ENCODE results near the gene CDH13. TPM values are rescaled to one million over a fixed set of nuclear protein-coding genes. Genes with fewer than 3 reads are reported as not detected.

CDH13 gene
- total and polyA plus RNA-seq, 9 of the 15 experiments (the other 6 are each of a cell fraction or from before 2014, with no cell fraction given) = 0.03 TPM; not detected in 8

DNA sequence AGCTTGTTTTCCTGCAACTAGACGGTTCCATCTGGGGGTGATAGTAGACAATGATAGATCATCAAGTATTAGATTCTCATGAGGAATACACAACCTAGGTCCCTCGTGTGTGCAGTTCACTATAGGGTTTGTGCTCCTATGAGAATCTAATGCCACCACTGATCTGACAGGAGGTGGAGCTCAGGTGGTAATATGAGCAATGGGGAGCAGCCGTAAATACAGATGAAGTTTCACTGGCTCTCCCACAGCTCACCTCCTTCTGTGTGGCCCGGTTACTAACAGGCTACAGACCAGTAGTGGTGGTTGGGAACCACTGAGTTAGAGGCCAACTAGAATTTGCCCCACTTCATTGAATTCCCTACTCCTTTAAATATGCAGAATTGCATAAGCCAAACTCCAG, 1033.5 kb downstream of the CDH13 start (continued):
- no peak for TF ChIP-seq CREBBP (IDR thresholded peaks at IDR 0.05; ENCODE audit: low read depth, low read length)

DNA sequence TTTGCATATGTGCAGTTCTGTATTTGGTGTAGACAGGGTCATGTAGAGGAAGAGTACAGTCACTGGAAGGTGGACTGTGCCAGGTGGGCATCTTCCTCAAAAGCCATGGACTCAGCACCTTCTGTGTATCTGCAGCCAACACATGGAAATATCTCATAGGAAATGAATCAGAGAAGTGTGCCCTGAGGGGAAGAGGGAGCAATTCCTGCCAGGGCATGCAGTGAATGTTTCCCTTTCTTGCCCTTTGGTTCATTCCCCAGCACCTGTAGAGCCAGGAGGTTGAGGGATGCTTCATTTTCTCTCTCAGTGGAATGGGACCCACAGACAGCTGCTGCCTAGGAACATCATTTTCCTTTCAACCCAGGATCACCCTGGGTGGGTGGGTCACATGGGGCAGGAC, 1034.9 kb downstream of the CDH13 start:
- intact Hi-C loops (cut with micrococcal nuclease) (no loop called here), in situ Hi-C loops (cut with MboI) (no loop called here)
- Histone ChIP-seq H3K9me1 (ENCODE audit: control insufficient read depth, insufficient read depth, low read length) (no peaks in the 10 kb centered on the region), H3K36me3 (ENCODE audit: control insufficient read depth, insufficient read depth, low read length) (no peaks in the 10 kb centered on the region), H3K4me1 (replicated peaks in 1 of 2; ENCODE audit: control insufficient read depth in 2 of 2, insufficient read depth in 2 of 2, low read length in 2 of 2) (no peaks in the 10 kb centered on the region), H3K27me3 (ENCODE audit: control insufficient read depth in 2 of 2, insufficient read depth in 2 of 2, low read length in 2 of 2) (no peaks in the 10 kb centered on the region), H3K4me2 (ENCODE audit: insufficient read depth, low read length) (no peak overlapping the region), H3K79me2 (ENCODE audit: control insufficient read depth, insufficient read depth, low read length) (no peaks in the 10 kb centered on the region), H3K27ac (ENCODE audit: extremely low read depth, low read depth, low read length) (no peak overlapping the region), H3K4me3 (no peak overlapping the region), H2AFZ (ENCODE audit: low read depth, low read length) (no peak overlapping the region), H3K9me3 (replicated peaks; ENCODE audit: control insufficient read depth, insufficient read depth, low read depth, low read length) (no peaks in the 10 kb centered on the region), H4K20me1 (replicated peaks; ENCODE audit: control insufficient read depth, insufficient read depth, low read length) (no peaks in the 10 kb centered on the region), H3K9ac (ENCODE audit: insufficient read depth in 1 of 2, low read depth in 2 of 2, low read length in 2 of 2) (no peak overlapping the region)
- ATAC-seq (no peak), FAIRE-seq (no peak), DNase-seq (ENCODE audit: extremely low read depth in 1 of 4, low spot score in 3 of 4) (no peak)
- BruUV-seq (replicated peaks) = no TSS peak
- CTCF ChIA-PET (ENCODE audit: low intra/inter-chr PET ratio) = no interaction called here
- POLR2A ChIA-PET = no interaction called here
- no peak for TF ChIP-seq ZNF23 (CRISPR knock-in tag; IDR thresholded peaks at IDR 0.05)
- TF ChIP-seq MCM7 (IDR thresholded peaks at IDR 0.05) = no peak
- no peak for TF ChIP-seq BRD4 (IDR thresholded peaks at IDR 0.05)
- TF ChIP-seq, protein P1, sequence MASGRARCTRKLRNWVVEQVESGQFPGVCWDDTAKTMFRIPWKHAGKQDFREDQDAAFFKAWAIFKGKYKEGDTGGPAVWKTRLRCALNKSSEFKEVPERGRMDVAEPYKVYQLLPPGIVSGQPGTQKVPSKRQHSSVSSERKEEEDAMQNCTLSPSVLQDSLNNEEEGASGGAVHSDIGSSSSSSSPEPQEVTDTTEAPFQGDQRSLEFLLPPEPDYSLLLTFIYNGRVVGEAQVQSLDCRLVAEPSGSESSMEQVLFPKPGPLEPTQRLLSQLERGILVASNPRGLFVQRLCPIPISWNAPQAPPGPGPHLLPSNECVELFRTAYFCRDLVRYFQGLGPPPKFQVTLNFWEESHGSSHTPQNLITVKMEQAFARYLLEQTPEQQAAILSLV (tag; IDR thresholded peaks at IDR 0.05) = no peak
- TF ChIP-seq ZNF764 (CRISPR knock-in tag; IDR thresholded peaks at IDR 0.05; ENCODE audit: low read depth) = no peak
- TF ChIP-seq, protein P2, sequence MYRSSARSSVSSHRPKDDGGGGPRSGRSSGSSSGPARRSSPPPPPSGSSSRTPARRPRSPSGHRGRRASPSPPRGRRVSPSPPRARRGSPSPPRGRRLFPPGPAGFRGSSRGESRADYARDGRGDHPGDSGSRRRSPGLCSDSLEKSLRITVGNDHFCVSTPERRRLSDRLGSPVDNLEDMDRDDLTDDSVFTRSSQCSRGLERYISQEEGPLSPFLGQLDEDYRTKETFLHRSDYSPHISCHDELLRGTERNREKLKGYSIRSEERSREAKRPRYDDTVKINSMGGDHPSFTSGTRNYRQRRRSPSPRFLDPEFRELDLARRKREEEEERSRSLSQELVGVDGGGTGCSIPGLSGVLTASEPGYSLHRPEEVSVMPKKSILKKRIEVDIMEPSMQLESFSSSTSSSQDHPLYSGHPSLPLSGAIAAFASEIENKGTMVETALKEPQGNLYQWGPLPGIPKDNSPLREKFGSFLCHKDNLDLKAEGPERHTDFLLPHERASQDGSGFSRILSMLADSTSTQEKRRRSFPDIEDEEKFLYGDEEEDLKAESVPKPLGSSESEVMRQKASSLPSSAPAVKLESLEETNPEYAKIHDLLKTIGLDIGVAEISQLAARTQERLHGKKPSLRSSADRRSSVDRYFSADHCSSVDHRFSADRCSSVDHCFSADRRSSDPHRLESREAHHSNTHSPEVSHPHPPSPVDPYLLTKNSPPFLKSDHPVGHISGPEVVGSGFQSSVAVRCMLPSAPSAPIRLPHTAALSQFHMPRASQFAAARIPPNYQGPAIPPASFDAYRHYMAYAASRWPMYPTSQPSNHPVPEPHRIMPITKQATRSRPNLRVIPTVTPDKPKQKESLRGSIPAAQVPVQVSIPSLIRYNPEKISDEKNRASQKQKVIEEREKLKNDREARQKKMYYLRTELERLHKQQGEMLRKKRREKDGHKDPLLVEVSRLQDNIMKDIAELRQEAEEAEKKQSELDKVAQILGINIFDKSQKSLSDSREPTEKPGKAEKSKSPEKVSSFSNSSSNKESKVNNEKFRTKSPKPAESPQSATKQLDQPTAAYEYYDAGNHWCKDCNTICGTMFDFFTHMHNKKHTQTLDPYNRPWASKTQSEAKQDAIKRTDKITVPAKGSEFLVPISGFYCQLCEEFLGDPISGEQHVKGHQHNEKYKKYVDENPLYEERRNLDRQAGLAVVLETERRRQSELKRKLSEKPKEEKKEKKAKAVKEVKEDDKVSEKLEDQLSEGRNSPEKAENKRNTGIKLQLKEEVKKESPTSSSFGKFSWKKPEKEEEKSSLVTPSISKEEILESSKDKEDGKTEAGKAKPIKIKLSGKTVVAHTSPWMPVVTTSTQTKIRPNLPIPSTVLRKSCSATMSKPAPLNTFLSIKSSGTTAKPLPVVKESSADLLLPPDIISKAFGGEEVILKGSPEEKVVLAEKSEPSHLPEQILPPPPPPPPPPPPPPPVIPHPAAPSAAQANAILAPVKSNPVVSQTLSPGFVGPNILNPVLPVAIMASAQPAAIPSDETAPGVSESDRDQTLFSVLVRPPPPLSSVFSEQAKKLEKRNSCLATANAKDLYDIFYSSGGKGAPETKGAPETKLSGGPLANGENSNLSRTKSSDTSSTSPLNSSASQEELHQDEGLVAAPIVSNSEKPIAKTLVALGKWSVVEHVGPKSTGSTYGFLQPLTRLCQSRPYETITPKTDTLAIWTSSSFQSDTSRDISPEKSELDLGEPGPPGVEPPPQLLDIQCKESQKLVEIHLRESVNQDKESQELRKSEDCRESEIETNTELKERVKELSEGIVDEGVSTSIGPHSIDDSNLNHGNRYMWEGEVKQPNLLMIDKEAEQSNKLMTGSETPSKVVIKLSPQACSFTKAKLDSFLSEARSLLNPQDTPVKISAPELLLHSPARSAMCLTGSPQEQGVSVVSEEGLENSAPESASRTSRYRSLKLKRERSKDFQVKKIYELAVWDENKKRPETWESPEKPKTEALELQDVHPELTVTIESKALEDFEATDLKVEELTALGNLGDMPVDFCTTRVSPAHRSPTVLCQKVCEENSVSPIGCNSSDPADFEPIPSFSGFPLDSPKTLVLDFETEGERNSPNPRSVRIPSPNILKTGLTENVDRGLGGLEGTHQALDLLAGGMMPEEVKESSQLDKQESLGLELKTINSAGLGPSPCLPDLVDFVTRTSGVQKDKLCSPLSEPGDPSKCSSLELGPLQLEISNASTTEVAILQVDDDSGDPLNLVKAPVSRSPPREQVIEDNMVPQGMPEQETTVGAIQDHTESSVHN (IDR thresholded peaks at IDR 0.05; ENCODE audit: borderline replicate concordance in 1 of 2, low read depth in 1 of 2) = no peak
- no peak for TF ChIP-seq PRMT5 (CRISPR knock-in tag; IDR thresholded peaks at IDR 0.05)
- TF ChIP-seq, protein P3, sequence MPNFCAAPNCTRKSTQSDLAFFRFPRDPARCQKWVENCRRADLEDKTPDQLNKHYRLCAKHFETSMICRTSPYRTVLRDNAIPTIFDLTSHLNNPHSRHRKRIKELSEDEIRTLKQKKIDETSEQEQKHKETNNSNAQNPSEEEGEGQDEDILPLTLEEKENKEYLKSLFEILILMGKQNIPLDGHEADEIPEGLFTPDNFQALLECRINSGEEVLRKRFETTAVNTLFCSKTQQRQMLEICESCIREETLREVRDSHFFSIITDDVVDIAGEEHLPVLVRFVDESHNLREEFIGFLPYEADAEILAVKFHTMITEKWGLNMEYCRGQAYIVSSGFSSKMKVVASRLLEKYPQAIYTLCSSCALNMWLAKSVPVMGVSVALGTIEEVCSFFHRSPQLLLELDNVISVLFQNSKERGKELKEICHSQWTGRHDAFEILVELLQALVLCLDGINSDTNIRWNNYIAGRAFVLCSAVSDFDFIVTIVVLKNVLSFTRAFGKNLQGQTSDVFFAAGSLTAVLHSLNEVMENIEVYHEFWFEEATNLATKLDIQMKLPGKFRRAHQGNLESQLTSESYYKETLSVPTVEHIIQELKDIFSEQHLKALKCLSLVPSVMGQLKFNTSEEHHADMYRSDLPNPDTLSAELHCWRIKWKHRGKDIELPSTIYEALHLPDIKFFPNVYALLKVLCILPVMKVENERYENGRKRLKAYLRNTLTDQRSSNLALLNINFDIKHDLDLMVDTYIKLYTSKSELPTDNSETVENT (CRISPR knock-in tag; IDR thresholded peaks at IDR 0.05) = no peak
- TF ChIP-seq POLR2G (IDR thresholded peaks at IDR 0.05; ENCODE audit: low read depth, low read length) = no peak
- no peak for TF ChIP-seq SMAD1 (IDR thresholded peaks at IDR 0.05; ENCODE audit: low read depth, low read length, partially characterized antibody)

Data from K562 (cell line).